Right renal cortex interstitium (tissue), 3 donors: Measurements from ENCODE around the gene BAIAP2. TPM values are rescaled to one million over a fixed set of nuclear protein-coding genes. Genes with fewer than 3 reads are reported as not detected.
A peak's percentile ranks its signal among the peaks of the same experiment; 100 is the strongest.

ENCODE experiments used
- DNase-seq, 3 donors: peaks; one replicate each; pipeline ENCODE4 v3.0.0-alpha.2; 2013; ENCODE audit warnings: low read depth in 3 of 3, low spot score in 2 of 3
- polyA plus RNA-seq, 3 donors: library from polyadenylated mRNA; unstranded; fragments of 120-200 nt; gene quantifications; one replicate each; pipeline ENCODE4 v1.2.1, GENCODE V29; 2013; ENCODE audit not compliant: insufficient read length in 3 of 3

The BAIAP2 gene
- polyA plus RNA-seq, 3 donors: 34.8 to 40.4 (median 36.6) TPM

DNA sequence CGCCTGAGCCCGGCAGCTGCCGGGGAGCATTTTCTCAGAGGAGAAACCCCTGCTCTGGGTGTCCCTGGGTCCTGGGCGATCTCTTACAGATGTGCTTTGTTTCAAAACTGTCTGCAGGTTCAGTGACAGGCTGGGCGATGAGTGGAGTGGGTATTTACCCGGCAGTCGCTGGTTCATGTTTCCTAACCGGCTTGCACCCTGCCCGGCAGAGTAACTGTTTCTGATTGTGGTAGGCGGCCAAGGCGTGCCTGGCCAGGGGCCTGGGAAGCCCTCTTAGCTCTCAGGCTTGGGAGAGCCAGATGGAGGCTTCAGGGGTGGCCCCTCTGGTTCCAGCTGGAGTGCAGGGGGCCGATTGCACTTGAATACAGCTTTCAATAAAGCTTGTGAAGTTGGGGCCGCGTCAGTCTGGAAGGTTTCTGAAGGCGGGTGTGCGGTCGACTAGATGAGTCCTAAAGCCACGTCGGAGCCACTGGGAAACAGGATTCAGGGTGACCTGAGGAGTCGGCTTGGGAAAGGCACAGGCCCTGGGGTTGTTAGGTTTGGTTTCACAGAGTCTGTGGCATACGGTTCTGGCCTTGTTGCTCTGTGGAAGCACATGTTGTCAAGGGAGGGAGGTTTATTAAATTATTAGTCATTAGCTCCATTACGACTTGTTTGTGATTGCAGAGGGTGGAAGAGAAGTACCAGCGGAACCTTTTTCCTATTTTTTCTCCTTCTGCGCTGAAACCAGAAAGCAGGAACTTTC is 1.4 kb downstream of the BAIAP2 start:
- DNase-seq: no peak

GRCh38 chr17:81037026-81037797 is 2.3 kb downstream of the BAIAP2 start:
- no peak for DNase-seq

GRCh38 chr17:81037798-81038733 is 3.1 kb downstream of the BAIAP2 start:
- no peak for DNase-seq

- no peak for DNase-seq
These were observed 4.1 kb downstream of the BAIAP2 start for GRCh38 chr17:81039096-81039495.

DNA sequence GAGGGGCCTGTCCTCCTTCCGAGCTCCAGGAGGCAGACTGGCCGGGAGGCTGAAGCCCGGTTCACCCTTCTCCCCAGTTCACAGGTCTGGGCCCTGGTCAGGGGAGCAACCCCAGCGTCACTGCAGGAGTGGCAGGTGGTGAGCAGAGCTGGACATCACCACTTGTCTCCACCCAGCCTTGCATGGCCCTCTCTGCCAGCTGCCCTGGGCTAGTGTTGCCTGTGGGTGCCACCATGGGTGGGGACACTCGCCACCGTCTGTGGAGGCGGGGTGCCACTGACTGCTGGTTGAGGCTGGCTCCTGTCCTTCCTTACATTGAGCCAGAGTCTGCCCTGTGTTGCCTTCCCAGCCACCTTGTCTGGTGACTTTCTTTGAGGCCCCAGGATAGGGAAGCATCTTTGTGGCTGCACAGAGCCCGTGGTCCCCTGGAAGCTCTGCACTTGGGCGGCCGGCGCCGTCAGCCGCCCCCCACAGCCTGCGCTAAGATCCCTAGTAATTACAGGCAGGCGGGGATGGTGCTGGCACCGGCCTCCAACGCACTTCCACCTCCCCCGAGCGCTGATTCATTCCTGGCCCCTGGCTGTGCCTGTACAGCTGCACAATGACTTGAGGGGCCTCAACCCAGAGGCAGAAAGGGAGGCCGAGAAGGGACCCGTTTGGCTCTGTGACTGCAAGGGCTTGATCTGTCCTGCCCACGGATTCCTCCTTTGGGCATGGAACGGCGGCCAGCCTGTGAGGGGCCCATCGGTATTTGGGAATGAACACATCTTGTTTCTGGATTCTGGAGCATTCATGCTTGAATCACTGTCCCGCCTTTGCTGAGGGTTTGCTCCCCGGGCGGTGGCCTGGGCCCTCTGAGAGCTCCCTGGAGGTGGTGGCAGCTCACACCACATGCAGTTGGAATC is 5.2 kb downstream of the BAIAP2 start:
- no peak for DNase-seq

DNA sequence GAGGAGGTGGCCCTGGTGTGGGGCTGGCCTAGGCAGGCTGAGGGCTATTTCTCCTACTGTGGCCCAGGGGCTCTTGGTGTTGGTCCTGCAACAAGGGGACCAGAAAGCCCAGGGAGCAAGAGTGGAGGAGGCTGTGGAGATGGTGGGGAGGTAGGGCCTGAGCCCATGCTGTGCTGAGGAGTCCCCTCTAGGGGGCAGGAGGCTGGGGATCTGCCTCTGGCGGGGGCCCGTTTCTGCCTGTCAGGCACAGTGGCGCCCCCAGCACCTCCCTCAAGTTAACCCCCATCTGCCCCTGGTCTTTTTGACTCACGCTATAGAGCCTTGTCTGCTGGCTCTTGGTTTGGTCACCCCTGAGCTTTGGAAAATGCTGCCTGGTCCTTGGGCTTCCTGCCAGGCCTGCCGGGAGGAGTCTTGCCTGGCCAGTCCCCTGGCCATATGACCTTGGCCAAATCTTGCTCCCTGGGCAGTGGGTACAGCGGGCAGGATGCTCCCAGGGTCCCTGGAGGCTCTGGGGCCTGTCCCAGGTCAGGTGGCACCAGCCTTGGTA is 5.9 kb downstream of the BAIAP2 start:
- DNase-seq: no peak

GRCh38 chr17:81042606-81043005 is 7.7 kb downstream of the BAIAP2 start:
- DNase-seq: no peak

GRCh38 chr17:81043319-81043724 is 8.4 kb downstream of the BAIAP2 start:
- no peak for DNase-seq

GRCh38 chr17:81043725-81044427 is 8.9 kb downstream of the BAIAP2 start:
- DNase-seq: no peak

DNA sequence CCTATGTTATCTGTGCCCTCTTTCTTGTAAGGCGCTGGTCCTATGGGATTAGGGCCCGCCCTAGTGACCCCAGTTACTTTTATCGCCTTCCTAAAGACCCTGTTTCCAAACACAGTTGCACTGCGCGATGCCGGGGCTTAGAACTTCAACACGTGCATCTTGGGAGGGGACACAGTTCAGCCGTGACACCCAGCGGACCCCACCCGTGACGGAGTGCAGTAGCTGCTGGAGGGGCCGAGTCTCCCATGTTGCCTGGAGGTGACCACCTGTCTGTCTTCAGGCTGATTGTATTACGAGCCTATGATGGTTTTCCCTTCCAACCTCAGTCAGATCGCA is 9.4 kb downstream of the BAIAP2 start:
- DNase-seq: no peak

DNA sequence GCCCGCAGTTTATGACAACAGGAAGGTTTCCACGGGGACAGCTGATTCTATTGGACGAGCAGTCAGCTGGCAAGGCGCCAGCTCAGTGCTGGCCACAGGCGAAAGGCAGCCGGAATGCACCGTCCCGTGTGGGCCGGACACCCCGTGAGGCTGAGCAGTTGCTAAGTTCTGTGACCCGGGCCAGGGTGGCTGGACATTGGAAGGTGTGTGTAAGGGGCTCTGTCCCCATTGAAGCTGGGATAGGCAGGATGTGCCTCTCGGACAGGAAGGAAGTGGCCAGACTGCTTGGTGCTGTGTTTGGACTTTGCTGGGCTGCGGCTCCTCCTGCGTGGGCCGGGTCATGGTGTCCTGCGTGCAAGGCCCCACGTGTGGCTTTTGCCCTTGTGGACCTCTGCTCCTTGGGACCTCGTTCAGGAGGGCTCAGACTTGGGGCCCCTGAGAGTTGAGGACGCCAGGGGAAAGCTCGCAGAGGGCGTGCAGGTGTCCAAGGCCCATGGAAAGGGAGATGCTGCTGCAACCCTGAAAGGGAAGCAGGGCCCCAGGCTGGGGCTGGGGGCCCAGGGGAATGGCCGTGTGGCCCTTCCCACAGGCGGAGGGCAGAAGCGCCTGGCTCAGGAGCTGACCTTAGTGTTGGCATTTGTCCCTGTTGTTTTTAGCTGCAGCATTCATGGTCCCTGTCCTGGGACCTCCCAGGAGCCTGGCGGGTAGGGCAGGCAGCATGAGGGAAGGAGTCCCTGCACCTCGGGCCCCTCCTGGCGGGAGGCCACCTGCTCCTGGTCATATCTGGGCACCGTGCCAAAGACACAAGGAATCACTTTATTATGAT is 10.0 kb downstream of the BAIAP2 start:
- DNase-seq: peak in 2 of 3 donors; percentile 80 to 83

DNA sequence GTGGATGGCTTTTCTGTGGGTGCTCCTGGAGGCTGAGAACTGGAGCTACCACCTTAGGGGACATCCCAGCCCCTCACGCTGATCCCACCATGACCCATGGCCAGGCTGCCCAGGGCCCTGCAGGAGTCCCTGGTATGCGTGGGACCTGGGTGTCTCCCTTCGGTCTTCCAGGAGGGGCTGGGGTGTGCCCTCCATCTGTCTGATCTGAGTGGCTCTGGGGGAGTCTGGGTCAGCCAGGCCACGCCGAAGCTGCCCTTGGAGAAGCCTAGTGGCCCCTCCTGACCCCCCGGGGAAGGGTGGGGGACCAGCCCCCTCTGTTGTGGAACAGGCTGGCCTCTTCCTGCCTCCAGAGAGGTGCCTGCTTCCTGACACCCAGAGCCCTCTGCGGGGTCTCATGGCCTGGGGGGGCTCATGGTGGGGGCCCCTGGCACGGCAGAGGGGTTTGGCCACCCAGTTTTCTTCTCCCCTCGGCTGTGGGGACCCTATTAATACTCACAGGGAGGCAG is 10.7 kb downstream of the BAIAP2 start:
- no peak for DNase-seq

- DNase-seq: no peak
These were observed 11.3 kb downstream of the BAIAP2 start for GRCh38 chr17:81046132-81046769.

DNA sequence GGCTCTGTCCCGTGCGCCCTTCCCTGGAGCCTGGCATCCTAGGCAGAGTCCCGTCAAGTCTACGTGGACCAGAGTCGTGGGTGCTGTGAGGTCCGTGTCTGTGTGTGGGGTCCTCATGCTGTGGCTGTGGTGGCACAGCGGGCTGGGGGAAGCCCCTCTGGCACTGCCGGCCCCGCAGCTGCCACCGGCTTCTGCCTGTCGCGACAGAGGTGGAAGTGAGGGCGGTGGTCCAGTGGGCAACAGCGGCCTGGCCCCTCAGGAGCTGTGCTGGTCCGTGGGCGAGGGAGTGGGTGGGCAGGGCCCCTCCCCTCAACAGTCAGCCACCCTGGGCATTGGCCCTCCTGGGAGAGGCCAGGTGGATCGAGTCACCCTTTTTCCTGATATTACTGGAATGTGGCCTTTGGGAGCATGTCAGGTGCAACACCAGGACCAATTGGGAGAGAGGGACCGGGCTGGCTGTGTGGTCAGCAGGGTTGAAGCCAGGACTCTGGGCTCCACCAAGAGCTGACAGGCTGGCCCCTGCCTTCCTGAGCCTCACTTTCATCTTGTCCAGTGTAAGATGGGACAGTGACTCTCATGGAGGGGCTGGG is 11.9 kb downstream of the BAIAP2 start:
- no peak for DNase-seq

- no peak for DNase-seq
These were observed 13.9 kb downstream of the BAIAP2 start for GRCh38 chr17:81048827-81049371.

- no peak for DNase-seq
These were observed 14.5 kb downstream of the BAIAP2 start for GRCh38 chr17:81049372-81049911.
